GM21381 (cell line): ENCODE results near the gene PDZD8.
"Not testable (repeated sequence)": the region's sequence is repeated elsewhere in the genome, so short reads cannot be mapped to it uniquely, and the experiment has no call there.

Experiments used
- ATAC-seq: cut with Tn5 transposase; IDR thresholded peaks from one replicate; pipeline ENCODE4 v1.9.1; 2021; ENCODE audit warnings: mild to moderate bottlenecking, moderate library complexity; ENCODE audit not compliant: unreplicated experiment

The PDZD8 gene

GRCh38 chr10:117256910-117257309 lies 118.3 kb downstream of the PDZD8 start:
- no peak for ATAC-seq

- ATAC-seq, result no peak
Measured at GRCh38 chr10:117255835-117256460, 119.3 kb downstream of the PDZD8 start.

GRCh38 chr10:117254774-117255735 lies 120.2 kb downstream of the PDZD8 start:
- no peak for ATAC-seq

GRCh38 chr10:117254338-117254737 lies 120.9 kb downstream of the PDZD8 start:
- ATAC-seq, result no peak

- no peak for ATAC-seq
Measured at GRCh38 chr10:117253908-117254307, 121.3 kb downstream of the PDZD8 start.

- ATAC-seq, result no peak
Measured at GRCh38 chr10:117250411-117250810, 124.8 kb downstream of the PDZD8 start.

GRCh38 chr10:117249493-117250093 lies 125.6 kb downstream of the PDZD8 start:
- peak; percentile 80 for ATAC-seq

GRCh38 chr10:117248750-117249465 lies 126.3 kb downstream of the PDZD8 start:
- ATAC-seq, result no peak

- no peak for ATAC-seq
Measured at GRCh38 chr10:117246997-117247671, 128.1 kb downstream of the PDZD8 start.

GRCh38 chr10:117242463-117242832 lies 132.8 kb downstream of the PDZD8 start:
- no peak for ATAC-seq

GRCh38 chr10:117241541-117242462 lies 133.4 kb downstream of the PDZD8 start:
- no peak for ATAC-seq

- no peak for ATAC-seq
Measured at GRCh38 chr10:117240621-117241529, 134.4 kb downstream of the PDZD8 start, which contains the start of gene SLC18A2. TSS of gene SLC18A2 (plus strand) at chr10:117241114. CDS start at chr10:117241694, 580 bp downstream.

GRCh38 chr10:117239721-117240620 lies 135.3 kb downstream of the PDZD8 start:
- ATAC-seq, result no peak

GRCh38 chr10:117239051-117239450 lies 136.2 kb downstream of the PDZD8 start:
- ATAC-seq, result no peak

- no peak for ATAC-seq
Measured at GRCh38 chr10:117237401-117237991, 137.7 kb downstream of the PDZD8 start.

- ATAC-seq, result not testable (repeated sequence)
Measured at GRCh38 chr10:117230107-117230506, 145.1 kb downstream of the PDZD8 start.

GRCh38 chr10:117228210-117228609 lies 147.0 kb downstream of the PDZD8 start:
- no peak for ATAC-seq
